ENCODE results near the gene SLC38A9.
A peak's percentile ranks its signal among the peaks of the same experiment; 100 is the strongest.

DNA sequence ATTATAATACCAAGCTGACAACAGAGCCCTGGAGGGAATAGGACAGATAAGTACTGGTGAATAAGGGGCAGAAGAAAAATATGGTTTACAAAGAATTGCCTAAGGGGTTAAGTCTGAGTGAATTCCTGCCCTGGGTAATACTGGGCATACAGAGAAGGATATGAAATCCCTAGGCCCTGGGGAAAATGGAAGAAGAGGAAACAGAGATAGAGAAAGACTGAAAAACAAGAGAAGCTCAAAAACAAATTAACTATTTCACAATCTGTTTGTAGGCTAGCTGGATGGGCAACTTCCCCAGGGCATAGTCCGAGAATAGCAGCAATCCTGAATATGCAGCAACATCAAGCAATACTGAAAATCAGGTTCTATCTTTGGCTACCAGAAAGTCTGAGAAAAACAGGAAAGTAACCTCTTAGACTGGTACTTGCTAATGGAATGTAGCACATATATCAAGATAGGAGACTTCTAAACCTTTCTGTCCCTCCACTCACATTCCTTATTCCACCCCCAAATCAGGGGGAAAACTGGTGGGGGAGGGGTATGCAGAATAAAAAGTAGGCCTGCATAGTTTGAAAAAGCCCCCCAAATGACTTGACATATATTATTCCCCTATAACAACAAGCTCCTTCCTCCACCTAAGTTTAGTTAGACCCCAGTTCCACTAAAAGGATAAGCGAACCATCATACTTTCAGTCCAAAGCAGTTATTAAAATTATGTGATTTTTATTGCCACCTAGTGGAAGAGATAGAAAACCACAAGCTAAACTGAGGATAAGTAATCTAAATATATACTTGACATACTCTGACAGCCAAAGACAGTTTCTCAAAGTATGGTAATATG, 20.6 kb downstream of the SLC38A9 start:
- TF ChIP-seq CTCF (IDR thresholded peaks at IDR 0.05): peak; percentile 85
- no peak for TF ChIP-seq EZH2 (IDR thresholded peaks at IDR 0.05; ENCODE audit: borderline replicate concordance, insufficient read depth, low read depth, low read length, poor library complexity, severe bottlenecking)

All from B cell (primary cell).